NCI-H510A treated with DMSO at 0.1 percent for 48 hours (cell line): ENCODE measurements around the gene R3HDM2.

Source experiments
- DNase-seq: peaks from one replicate; lab custom pipeline; 2025; lab: John Stamatoyannopoulos, UW

The R3HDM2 gene

GRCh38 chr12:57240066-57240921, 190.5 kb downstream of the R3HDM2 start:
- peak; percentile 73 for DNase-seq

- peak; percentile 38 for DNase-seq
Measured at GRCh38 chr12:57239587-57240065, 191.2 kb downstream of the R3HDM2 start.

DNA sequence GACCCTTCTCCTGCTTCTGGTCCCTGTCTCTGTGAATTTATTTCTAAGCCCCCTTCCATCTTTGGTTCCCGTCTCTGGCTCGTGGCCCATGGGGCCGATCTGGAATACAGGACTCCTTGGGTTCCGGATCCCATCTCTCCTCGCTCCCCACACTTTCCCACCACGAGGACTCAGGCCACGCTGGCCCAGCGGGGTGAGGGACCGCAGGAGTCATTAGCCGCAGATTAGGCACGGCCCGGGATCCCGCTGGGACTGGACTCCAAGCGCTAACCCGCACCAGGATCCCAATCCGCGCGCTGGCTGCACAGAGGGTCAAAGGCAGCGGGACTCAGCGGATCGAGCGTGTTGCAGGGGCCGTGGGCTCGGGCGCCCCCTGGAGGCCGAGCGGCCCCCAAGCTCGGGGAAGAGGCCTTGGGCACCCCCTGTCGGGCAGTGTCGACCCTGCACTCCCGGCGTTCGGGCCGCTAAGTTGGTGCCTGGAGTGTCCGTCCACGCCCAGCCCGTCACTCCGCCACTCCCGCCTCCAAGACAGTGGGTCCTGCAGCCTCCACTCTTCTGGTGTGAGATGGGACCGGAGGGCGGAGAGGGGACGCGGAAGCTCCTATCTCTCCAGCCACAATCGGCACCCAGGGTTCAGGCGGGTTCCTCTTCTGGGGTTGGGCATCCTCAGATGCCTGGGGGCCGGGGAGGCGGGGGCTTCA, 191.8 kb downstream of the R3HDM2 start:
- DNase-seq: peak; percentile 81

DNA sequence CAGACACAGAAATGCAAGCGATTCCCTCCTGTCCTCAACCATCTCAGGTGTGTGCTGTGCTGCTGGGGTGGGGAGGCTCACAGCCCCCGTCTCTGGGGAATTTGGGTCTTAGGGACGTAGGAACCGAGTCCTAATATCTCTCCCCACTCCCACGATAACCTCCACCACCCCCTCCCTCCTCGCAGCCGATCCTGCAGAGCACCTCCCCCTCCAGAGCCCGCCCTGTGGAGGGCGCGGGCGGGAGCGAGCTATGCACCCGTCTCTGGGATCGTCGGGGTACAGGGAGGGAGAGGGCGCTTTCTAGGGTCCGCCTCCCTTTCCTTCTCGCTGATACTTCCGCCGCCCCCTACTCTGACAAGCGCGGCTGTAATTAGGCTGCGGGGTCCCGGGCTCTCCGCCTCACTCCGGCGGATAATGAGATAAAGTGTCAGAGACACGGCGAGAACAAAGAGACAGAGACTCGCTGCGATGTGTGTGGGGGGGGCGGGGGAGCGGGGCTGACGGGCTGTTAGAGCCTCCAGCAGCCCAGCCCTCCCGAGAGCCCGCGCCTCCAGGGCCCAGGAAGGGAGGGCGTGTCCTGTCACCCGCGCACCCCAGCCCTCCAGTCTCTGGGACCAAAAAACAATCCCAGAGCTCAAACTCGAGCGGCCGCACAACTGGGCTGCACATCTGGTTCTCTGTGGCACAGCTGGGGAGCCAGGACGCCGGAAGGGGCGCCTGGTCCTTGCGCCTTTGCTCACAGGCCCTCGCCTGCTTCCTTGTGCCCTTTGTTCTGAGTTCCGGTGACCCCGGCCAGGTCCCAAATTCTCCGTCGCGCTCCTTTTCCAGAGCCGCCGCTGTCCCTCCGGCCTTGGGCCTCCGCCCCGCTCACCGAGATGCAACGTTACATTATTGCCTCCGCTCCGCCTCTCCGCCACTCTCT, 192.7 kb downstream of the R3HDM2 start:
- peak; percentile 73 for DNase-seq

DNA sequence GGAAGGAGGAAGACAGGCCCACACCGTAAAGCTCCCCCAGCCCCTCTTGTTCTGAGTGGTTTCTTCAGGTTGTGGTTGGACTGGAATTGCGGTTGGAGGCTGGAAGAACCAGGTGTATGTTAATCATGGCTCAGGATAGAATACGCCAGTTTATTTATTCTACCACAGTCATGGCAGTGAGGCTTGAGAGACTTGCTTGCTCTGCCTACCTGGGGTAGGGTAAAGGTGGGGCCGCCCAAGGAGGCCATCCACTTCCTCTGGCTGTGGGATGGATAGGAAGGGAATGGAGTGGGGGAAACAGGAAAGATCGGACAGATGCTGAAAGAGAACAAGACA, 193.3 kb downstream of the R3HDM2 start:
- DNase-seq: peak; percentile 73

DNA sequence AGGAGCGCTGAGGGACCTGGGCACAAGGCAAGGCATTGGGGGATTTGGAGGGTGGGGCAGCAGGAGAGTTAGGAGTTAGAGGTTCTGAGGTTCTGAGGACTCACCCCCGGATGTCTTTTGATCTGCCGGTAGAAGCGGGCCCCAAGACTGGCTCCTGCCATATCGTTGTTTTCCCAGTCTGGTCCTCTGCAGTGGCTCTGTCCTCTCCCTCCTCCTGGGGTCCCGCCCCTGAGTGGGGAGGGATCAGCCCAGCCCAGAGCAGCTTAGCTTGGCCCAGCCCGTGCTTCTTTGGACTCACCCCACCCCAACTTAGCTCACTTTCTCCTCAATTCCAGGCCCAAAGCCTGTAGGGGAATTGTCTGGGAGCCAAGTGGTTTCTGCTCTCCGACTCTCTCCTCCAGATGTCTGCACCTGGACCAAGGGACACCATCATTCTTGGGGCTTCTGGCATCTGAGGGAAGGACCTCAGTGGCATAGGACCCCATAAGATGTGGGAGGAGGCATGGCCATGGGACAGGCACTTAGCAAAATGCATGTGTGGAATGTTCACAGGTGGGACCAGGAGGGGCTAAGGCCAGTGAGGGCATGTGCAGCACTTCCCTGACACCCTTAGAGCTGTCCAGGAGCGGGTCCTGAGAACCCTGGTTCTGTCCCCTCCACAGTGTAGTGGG, 193.8 kb downstream of the R3HDM2 start:
- DNase-seq: no peak

- no peak for DNase-seq
Measured at GRCh38 chr12:57236201-57236924, 194.5 kb downstream of the R3HDM2 start.

- no peak for DNase-seq
Measured at GRCh38 chr12:57235728-57236131, 195.1 kb downstream of the R3HDM2 start.

GRCh38 chr12:57235017-57235727, 195.7 kb downstream of the R3HDM2 start:
- DNase-seq: no peak

DNA sequence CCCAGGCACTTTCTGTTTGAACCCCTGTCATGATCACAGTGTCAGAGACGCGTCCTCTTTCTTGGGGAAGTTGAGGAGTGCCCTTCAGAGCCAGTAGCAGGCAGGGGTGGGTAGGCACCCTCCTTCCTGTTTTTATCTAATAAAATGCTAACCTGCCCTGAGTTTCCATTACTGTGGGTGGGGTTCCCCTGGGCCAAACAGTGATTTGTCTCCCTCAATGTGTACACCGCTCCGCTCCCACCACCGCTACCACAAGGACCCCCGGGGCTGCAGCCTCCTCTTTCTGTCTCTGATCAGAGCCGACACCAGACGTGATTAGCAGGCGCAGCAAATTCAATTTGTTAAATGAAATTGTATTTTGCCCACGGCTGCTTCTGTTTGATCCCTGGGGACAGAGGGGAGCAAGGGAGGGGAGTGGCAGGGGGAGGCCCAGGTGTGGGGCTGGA, 196.2 kb downstream of the R3HDM2 start:
- DNase-seq: no peak

DNA sequence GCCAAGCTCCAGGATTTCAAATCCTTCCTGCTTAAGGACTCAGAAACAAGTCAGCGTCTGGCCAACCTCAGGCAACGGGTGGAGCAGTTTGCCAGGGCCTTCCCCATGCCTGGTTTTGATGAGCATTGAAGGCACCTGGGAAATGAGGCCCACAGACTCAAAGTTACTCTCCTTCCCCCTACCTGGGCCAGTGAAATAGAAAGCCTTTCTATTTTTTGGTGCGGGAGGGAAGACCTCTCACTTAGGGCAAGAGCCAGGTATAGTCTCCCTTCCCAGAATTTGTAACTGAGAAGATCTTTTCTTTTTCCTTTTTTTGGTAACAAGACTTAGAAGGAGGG, 196.6 kb downstream of the R3HDM2 start:
- no peak for DNase-seq

- no peak for DNase-seq
Measured at GRCh38 chr12:57233357-57234232, 197.2 kb downstream of the R3HDM2 start.

DNA sequence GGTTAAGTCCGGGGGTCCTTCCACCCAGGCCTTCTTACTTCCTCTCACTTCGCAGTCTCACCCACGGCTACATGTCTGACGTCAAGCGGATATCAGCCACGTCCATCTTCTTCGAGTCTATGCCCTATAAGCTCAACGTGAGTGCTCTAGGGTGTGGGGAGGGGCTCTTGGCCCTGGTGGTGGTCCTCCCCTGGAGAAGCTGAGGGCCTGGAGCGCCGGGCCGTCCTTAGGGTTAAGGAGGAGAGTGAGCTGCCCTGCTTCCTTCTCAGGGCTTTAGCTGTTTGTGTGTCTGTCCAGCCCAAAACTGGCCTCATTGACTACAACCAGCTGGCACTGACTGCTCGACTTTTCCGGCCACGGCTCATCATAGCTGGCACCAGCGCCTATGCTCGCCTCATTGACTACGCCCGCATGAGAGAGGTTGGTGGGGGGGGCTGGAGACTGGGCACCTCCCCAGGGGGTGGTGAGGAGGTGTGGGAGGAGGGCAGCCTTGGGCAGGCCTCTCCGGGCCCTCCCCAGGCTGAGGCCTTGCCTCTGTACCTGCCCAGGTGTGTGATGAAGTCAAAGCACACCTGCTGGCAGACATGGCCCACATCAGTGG, 198.6 kb downstream of the R3HDM2 start:
- DNase-seq: no peak

- no peak for DNase-seq
Measured at GRCh38 chr12:57231276-57232021, 199.4 kb downstream of the R3HDM2 start.

DNA sequence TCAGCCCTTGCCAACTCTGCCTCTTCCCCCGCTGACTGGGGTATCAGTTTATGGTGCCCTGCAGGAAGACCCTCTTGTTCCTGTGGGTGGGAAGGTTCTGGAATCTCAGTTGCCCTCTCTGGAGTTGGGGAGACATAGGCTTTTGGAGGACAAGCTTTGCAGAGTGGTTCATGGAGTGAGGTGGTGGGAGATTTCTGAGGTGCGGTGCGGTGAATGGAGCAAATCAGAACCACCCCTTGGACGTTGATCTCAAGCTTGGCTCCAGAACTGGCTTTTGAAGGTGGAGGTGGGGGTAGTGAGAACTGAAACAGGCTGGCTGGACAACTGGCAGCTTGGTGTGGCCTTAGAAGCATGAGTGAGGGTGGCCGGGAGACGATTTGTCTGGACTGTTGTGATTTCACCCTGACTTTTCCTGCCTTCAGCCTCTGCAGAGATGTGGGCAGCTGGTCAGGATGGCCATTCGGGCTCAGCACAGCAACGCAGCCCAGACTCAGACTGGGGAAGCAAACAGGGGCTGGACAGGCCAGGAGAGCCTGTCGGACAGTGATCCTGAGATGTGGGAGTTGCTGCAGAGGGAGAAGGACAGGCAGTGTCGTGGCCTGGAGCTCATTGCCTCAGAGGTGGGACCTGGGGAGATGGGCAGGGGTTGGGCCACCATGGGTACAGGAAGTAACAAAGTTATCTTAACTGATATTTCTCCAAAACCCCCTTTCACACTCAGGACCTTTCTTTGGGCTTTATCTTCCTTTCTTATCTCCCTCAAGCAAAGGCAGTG, 200.3 kb downstream of the R3HDM2 start:
- no peak for DNase-seq

DNA sequence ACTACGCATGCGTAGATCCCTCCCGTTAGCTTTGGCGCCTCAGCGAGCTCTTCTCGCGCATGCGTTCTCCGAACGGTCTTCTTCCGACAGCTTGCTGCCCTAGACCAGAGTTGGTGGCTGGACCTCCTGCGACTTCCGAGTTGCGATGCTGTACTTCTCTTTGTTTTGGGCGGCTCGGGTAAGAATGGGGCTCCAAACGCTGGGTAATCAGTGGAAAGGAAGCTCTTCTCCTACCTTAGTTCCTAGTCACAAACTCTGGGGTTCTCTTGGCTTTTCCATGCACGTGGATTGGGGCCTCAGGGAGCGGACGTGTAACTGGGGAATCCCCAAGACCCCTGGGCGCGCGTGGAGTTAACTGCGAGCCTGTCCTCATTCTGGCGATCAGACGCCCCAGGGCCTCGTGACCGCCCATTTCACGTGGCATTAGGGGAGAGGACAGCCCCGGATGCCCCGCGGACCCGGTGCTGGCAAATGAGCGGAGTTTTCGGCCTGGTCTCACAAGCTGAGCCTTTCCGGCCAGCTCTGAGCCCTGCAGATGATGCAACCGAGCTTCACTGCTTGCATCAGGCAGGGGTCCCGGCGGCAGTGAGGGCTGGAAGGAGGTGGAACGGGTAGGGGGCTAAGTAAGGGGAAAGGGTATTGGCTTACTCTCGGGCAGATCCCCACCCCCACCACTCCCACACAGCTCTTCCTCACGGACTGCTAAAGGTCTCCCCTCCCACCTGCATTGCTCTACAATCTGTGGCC, 201.0 kb downstream of the R3HDM2 start, which contains the start of gene SHMT2:
SHMT2 (plus strand) TSS at position 78 of the 747 bp plus-strand sequence; CDS start at position 146, 68 bp downstream.
- DNase-seq: peak; percentile 99
